Neutrophil (primary cell): ENCODE results near the gene CREB5.
A peak's percentile ranks its signal among the peaks of the same experiment; 100 is the strongest.

ENCODE experiments used
- H3K27ac ChIP-seq: fragments of 200-600 bp; sonication (generic); 2 replicates; pipeline ENCODE4 v1.5.1; 2016; ENCODE audit warnings: mild to moderate bottlenecking, moderate library complexity
- H3K27me3 ChIP-seq: fragments of 200-600 bp; sonication (generic); 2 replicates; pipeline ENCODE4 v1.6.0; 2016; ENCODE audit warnings: mild to moderate bottlenecking
- H3K36me3 ChIP-seq: fragments of 200-600 bp; sonication (generic); 2 replicates; pipeline ENCODE4 v1.5.1; 2017
- H3K4me1 ChIP-seq, 2 experiments: fragments of 200-600 bp in 1 of 2; sonication (generic) in 1 of 2; 1 replicate in 1 of 2; 2 replicates in 1 of 2; pipeline versions ENCODE4 v1.5.1 to v1.6.1; 2013 to 2016; ENCODE audit warnings: low read depth in 1 of 2, low read length in 1 of 2, mild to moderate bottlenecking in 1 of 2, moderate library complexity in 1 of 2; ENCODE audit not compliant: control insufficient read depth in 1 of 2, insufficient read depth in 1 of 2
- H3K4me3 ChIP-seq, 2 experiments: fragments of 200-600 bp in 1 of 2; sonication (generic) in 1 of 2; 1 replicate in 1 of 2; 2 replicates in 1 of 2; pipeline ENCODE4 v1.5.1; 2013 to 2016; ENCODE audit warnings: low read depth in 1 of 2, low read length in 1 of 2, mild to moderate bottlenecking in 1 of 2, moderate library complexity in 1 of 2
- H3K9me3 ChIP-seq: fragments of 200-600 bp; sonication (generic); 2 replicates; pipeline ENCODE4 v1.5.1; 2016
- TF ChIP-seq, protein P1 (sequence below): fragments of 200-600 bp; sonication (generic); IDR thresholded peaks from 2 replicates; pipeline ENCODE4 v1.5.1; 2016; ENCODE audit warnings: antibody characterized with exemption

CREB5 gene

DNA sequence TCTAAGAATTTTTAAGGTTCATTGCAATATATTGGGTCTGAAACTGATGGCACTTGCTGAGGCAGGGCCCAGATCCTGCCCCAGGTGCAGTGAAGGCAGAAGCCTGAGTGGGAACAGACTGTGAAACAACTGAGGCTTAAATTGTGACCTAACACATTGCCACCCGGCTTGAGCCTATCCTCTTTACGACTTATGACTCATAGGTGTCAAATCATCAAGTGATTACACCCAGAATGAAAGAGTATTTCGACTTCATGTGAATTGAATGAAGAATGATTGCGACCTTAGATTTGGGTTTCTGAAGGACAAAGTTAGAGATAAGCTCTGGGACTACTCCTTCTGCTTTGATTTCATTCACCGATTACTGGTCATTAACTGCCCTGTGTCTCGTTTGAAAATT, 200.9 kb downstream of the CREB5 start:
- TF ChIP-seq, protein P1, sequence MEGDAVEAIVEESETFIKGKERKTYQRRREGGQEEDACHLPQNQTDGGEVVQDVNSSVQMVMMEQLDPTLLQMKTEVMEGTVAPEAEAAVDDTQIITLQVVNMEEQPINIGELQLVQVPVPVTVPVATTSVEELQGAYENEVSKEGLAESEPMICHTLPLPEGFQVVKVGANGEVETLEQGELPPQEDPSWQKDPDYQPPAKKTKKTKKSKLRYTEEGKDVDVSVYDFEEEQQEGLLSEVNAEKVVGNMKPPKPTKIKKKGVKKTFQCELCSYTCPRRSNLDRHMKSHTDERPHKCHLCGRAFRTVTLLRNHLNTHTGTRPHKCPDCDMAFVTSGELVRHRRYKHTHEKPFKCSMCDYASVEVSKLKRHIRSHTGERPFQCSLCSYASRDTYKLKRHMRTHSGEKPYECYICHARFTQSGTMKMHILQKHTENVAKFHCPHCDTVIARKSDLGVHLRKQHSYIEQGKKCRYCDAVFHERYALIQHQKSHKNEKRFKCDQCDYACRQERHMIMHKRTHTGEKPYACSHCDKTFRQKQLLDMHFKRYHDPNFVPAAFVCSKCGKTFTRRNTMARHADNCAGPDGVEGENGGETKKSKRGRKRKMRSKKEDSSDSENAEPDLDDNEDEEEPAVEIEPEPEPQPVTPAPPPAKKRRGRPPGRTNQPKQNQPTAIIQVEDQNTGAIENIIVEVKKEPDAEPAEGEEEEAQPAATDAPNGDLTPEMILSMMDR = no peak
- Histone ChIP-seq H3K36me3 (no peaks in the 10 kb centered on the region), H3K9me3 (no peaks in the 10 kb centered on the region), H3K27ac (no peak overlapping the region), H3K4me3 (no peak overlapping the region), H3K4me1 (no peaks in the 10 kb centered on the region), H3K27me3 (no peaks in the 10 kb centered on the region)

DNA sequence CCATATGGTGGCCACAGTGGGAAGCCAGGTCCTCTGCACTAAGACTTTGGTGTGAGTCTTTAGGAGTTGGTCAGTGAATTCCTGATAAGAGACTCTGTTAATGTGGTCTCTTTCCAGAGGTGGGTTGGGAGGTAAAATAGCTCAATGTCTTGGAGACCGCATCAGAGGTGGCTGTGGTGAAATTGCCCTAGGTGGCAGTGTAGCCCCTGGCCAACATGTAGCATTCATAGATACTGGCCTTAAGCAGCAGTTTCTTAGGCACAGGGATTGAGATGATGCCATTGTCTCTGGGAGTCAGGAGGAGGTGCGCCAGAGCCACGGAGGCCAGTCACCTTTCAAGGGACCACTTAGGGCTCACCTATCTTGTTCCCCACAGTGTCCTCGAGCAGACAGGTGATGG, 202.8 kb downstream of the CREB5 start:
- no peak overlapping the region for H3K4me3 ChIP-seq

GRCh38 chr7:28617308-28617880, 205.1 kb downstream of the CREB5 start:
- TF ChIP-seq, protein P1 = no peak
- Histone ChIP-seq H3K4me1 (no peaks in the 10 kb centered on the region), H3K27me3 (no peaks in the 10 kb centered on the region), H3K9me3 (no peaks in the 10 kb centered on the region), H3K4me3 (no peak overlapping the region), H3K27ac (no peak overlapping the region), H3K36me3 (no peaks in the 10 kb centered on the region)

More for the DNA sequence above, 202.8 kb downstream of the CREB5 start:
- Histone ChIP-seq H3K27ac (no peak overlapping the region), H3K27me3 (no peaks in the 10 kb centered on the region), H3K4me1 (no peaks in the 10 kb centered on the region), H3K36me3 (no peaks in the 10 kb centered on the region), H3K9me3 (no peaks in the 10 kb centered on the region)
- TF ChIP-seq, protein P1 = peak; percentile 21

DNA sequence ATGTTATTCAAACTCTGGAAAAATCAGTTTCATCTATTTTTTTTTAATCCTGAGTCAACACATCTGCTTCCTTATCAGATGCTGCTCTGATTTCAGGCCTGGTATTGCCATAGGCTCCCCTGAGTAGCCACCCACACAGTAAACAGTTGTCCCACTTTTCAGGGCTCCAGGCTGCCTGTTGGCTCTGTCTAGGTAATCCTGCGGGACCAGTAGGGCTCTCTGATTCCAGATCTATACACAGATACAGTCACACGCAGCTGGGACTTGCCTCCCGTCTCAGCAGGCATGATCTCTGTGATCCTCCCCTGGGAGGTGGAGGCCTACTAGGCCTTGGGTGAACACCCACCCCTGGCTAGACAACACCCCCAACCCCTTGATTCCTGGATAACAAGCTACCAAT, 206.1 kb downstream of the CREB5 start:
- TF ChIP-seq, protein P1 = no peak
- H3K27ac ChIP-seq = no peak overlapping the region
- no peaks in the 10 kb centered on the region for H3K4me1 ChIP-seq
- H3K36me3 ChIP-seq = no peaks in the 10 kb centered on the region
- H3K4me3 ChIP-seq = no peak overlapping the region
- H3K27me3 ChIP-seq = no peaks in the 10 kb centered on the region
- H3K9me3 ChIP-seq = no peaks in the 10 kb centered on the region

DNA sequence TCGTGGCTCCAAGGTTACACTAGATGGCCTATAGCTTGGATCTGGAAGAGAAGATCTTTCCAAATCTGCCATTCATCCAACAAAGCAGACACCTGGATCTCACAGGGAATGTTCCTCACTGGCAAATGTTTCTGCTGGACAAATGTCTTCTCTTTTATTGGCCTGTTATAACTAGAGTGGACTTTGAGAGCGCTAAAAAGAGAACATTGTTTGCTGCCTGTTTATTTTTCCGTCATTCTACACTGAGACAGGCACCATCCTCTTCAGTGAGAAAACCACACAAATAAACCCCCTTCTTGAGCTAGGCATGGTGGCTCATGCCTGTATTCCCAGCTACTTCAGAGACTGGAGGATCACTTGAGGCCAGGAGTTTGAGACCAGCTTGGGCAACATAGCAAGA, 206.9 kb downstream of the CREB5 start:
- TF ChIP-seq, protein P1 = no peak
- no peak overlapping the region for H3K27ac ChIP-seq
- H3K36me3 ChIP-seq = no peaks in the 10 kb centered on the region
- H3K4me1 ChIP-seq = peaks cover 0 to under 1% of the 10 kb centered on the region in 2 experiments
- no peak overlapping the region for H3K4me3 ChIP-seq
- H3K9me3 ChIP-seq = no peaks in the 10 kb centered on the region
- H3K27me3 ChIP-seq = no peaks in the 10 kb centered on the region
